ENCODE measurements around the gene CFAP119. TPM values are rescaled to one million over a fixed set of nuclear protein-coding genes. Genes with fewer than 3 reads are reported as not detected.

Gene CFAP119
- total and polyA plus RNA-seq, 3 donors from 2014 or later, result 31.5 to 54.2 (median 43.3) TPM

GRCh38 chr16:30753596-30753995, 8.3 kb downstream of the CFAP119 start:
- TF ChIP-seq CTCF (IDR thresholded peaks at IDR 0.05), result no peak
- no peak for TF ChIP-seq POLR2A (IDR thresholded peaks at IDR 0.05)
- intact Hi-C loops (cut with DNase I; ENCODE audit: low total_unique reads), result no loop called here
- H3K36me3 ChIP-seq (ENCODE audit: low read depth, missing control alignments), result no peaks in the 10 kb centered on the region

GRCh38 chr16:30750876-30751465, 10.9 kb downstream of the CFAP119 start:
- WGBS, 2 donors, result 93% methylated on average over 19 to 20 of the region's 20 CpGs
- intact Hi-C loops (cut with DNase I; ENCODE audit: low total_unique reads), result no loop called here
- Histone ChIP-seq H3K9me3 (no peaks in the 10 kb centered on the region), H3K36me3 (ENCODE audit: low read depth, missing control alignments) (no peaks in the 10 kb centered on the region), H3K27ac (no peak overlapping the region), H3K27me3 (no peaks in the 10 kb centered on the region), H3K4me3 (no peak overlapping the region), H3K4me1 (peaks cover 5% of the 10 kb centered on the region)
- TF ChIP-seq CTCF (IDR thresholded peaks at IDR 0.05), result no peak
- TF ChIP-seq POLR2A (IDR thresholded peaks at IDR 0.05), result no peak
- no peak for DNase-seq

More at GRCh38 chr16:30753596-30753995, 8.3 kb downstream of the CFAP119 start:
- DNase-seq, result no peak
- H3K27ac ChIP-seq, result no peak overlapping the region
- no peak overlapping the region for H3K4me3 ChIP-seq
- H3K4me1 ChIP-seq, result no peaks in the 10 kb centered on the region
- H3K27me3 ChIP-seq, result no peaks in the 10 kb centered on the region
- 73 to 75% methylated on average over 3 to 4 of the region's 4 CpGs for WGBS, 2 donors
- no peaks in the 10 kb centered on the region for H3K9me3 ChIP-seq

- intact Hi-C loops (cut with DNase I; ENCODE audit: low total_unique reads), result no loop called here
- Histone ChIP-seq H3K36me3 (ENCODE audit: low read depth, missing control alignments) (no peaks in the 10 kb centered on the region), H3K27ac (no peak overlapping the region), H3K9me3 (no peaks in the 10 kb centered on the region), H3K4me3 (no peak overlapping the region), H3K27me3 (no peaks in the 10 kb centered on the region), H3K4me1 (peaks cover 5% of the 10 kb centered on the region)
- TF ChIP-seq POLR2A (IDR thresholded peaks at IDR 0.05), result no peak
- DNase-seq, result no peak
- 78 to 86% methylated on average over 4 of the region's 4 CpGs for WGBS, 2 donors
Measured at GRCh38 chr16:30750201-30750600, 11.7 kb downstream of the CFAP119 start.

GRCh38 chr16:30748634-30749445, 13.0 kb downstream of the CFAP119 start:
- DNase-seq, result no peak
- intact Hi-C loops (cut with DNase I; ENCODE audit: low total_unique reads), result no loop called here

More at GRCh38 chr16:30748634-30749445, 13.0 kb downstream of the CFAP119 start:
- Histone ChIP-seq H3K4me1 (peaks cover 5% of the 10 kb centered on the region), H3K4me3 (peak overlapping the region; percentile 70 to 92), H3K27ac (peak overlapping the region; percentile 9 to 73), H3K27me3 (no peaks in the 10 kb centered on the region), H3K9me3 (no peaks in the 10 kb centered on the region), H3K36me3 (ENCODE audit: low read depth, missing control alignments) (no peaks in the 10 kb centered on the region)
- WGBS, 2 donors, result 12 to 30% methylated on average over 14 to 28 of the region's 36 CpGs
- no peak for TF ChIP-seq POLR2A (IDR thresholded peaks at IDR 0.05)
- no peak for TF ChIP-seq CTCF (IDR thresholded peaks at IDR 0.05)

Data from testis (tissue), 3 donors.